ENCODE results near the gene PITPNM3. TPM values are rescaled to one million over a fixed set of nuclear protein-coding genes. Genes with fewer than 3 reads are reported as not detected.

The PITPNM3 gene
- total RNA-seq, 1 donor from 2014 or later: 4.3 TPM

DNA sequence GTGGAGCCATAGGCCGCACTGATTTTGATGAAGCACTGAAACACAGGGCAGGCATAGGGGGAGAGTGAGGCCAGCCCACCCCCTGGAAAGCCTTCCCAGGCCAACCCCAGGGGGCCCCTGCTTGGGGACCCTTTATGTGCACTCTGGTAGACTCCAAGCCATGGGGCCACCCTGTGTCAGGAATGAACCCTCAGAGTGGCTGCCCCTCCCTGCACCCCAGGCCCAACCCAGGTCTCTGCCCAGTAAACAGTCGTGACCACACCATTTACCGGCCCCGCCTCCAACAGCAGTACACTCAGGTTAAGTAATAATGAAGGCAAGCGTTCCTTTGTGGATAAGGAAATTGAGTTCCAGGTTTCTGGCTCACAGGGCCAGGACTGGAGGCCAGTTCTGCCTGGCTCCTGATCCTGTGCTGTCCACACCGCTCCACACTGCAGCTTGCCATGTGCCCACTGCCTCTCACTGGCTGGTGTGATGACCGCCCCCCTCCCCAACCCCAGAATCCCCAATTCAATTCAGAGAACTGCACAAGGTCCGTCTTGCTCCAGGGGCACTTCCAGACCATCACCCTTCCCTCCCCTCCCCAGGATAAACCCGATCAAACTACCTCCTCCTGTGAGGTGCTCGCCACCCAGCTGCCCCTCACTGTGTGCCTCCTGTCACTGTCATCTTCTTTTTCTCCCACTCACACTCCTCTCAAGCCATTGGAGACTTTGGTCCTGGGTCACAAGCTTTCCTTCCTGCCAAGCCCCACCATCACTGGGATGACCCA, 98.5 kb downstream of the PITPNM3 start:
- DNase-seq (ENCODE audit: low spot score) (no peak), ATAC-seq (peak; percentile 45)
- intact Hi-C loops (cut with DNase I): no loop called here

DNA sequence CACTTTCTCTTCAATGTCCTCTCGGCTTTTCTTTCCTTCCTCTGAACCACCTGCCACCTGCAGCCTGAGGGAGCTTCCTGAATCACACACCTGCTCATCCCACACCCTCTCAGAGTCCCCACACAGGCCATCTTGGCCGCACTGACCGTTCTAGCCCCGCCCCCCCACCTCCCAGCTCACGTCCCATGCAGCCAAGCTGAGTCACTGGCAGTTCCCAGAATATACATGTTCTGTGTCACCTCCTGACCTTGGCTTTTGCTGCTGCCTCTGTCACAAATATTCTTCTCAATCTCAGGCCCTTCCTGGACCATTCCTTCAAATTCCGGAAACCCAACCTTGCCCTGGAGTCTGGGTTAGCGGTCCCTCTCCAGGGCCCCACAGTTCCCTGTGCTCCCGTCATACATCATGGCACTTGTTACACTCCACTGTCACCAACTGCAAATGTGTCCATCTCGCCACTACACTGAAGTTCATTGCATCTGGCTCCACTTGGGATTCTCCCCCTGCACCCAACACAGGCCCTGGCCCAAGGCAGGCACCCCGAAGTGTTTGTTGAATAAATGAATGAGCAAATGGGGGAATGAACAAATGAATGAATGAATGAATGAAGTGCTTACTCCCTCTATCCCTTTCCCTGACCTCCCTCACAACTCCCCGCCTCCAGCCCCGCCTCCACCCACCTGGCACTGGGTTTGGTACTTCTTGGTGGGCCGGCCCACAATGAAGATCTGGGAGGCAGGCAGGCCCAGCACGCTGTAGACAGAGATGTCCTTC, 99.3 kb downstream of the PITPNM3 start:
- ATAC-seq (no peak), DNase-seq (ENCODE audit: low spot score) (no peak)
- intact Hi-C loops (cut with DNase I): no loop called here

DNA sequence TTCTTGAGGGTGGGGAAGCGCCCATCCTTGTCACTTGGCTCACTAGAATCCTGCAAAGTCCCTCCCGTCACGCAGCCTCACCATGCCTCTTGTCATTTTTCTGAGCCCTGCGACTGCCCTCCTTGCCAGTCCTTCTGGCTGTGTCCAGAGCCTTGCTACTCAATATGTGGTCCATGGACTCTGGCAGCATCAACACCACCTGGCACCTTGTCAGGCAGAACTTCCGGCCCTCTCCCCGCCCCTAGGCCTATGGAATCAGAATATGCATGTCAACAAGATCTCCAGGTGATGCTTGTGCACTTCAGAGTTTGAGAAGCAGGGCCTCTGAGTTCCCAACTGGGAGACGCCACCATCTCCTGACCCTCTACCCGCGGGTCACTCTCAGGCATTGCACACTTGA, 100.0 kb downstream of the PITPNM3 start:
- intact Hi-C loops (cut with DNase I): no loop called here
- ATAC-seq (no peak), DNase-seq (ENCODE audit: low spot score) (no peak)

DNA sequence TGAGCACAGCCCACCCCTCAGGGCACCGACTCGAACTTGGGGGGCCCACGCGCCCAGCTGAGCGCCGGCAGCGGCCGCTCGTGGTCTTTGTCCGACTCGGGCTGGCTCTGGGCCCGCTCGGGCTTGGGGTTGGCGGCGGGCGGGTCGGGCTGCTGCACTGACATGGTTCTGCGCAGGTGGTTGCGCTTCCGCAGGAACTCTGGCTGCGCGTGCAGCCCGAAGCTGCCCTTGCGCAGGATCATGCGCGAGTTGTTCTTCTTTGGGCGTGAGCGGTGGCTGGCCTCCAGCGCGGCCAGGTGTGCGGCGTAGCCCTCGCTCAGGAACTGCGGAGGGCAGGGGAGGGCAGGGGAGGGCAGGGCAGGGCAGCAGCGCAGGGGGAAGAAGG, 101.0 kb downstream of the PITPNM3 start:
- ATAC-seq: peak; percentile 82

DNA sequence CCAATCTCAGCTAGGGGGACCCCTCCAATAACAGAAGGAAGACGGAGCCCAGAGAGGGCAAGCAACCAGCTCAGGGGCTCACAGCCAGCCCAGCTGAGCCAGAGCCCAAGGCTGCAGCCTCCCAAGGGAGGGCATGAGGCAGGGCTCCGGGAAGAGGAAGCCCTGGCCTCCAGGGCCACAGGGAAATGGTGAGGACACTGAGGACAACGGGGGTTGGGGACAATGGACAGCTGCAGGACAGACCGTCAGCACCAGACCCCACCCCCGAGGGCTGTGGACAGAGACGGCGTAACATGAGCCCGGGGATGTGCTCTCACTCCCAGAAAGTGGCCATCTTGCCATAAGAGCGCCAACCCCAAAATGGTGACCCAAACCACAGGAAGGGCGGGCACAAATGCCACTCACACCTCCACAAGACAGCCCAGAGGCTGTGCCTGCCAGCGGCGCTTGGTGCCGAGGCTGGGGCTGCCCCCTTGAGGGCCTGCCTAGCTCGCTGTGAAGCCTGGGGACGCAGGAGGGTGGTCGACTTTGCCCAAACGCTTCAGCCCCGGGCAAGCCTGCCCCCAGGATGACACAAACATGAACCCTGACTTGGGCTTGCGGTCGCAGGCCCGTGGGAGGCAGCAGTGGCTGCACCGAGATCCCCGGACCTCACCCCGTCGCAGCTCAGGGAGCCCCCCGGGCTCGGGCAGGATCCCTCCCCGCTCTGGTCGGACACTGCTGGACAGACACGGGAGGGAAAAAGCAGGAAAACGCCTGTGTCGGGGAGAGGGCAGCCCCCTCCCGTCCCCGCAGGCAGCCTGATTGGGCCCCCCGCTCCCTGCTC, 101.6 kb downstream of the PITPNM3 start:
- ATAC-seq: no peak
- intact Hi-C loops (cut with DNase I): no loop called here
- no peak for DNase-seq (ENCODE audit: low spot score)

More for the DNA sequence above, 101.0 kb downstream of the PITPNM3 start:
- intact Hi-C loops (cut with DNase I): no loop called here
- no peak for DNase-seq (ENCODE audit: low spot score)

DNA sequence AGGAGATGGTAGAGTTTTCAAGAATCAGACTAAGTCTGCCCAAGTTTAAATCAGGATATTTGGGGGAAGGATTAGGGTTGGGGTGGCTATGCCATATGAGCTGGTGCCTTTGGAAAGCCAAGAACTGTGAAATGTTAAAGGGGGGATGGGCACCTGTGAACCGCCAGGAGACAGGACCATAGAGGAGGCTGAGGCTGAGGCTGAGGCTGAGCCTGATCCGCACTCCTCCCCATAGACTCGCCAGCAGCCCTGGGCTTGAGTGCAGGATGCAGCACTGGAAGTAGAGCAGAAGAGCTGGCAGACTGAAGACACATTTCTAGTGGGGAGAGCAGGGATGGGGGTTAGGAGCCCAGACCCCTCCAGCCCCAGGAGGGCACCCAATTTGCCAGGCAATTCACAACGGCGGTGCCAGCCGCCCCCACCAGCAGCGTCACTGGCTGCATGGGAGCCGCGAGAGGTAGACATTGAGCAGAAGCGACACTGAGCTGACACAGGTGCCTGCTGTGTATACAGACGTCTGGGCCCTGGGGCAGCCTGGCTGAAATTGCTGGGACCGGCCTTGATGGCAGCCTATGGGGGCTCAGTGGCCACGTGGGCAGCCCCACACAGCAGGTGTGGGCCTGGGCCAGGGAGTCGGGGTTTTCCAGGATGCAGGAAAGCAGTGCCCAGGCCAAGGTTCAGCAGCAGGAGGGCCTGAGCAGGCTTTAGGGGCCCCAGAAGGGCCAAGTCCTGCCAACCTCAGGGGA, 102.9 kb downstream of the PITPNM3 start:
- no peak for ATAC-seq
- intact Hi-C loops (cut with DNase I): no loop called here
- DNase-seq (ENCODE audit: low spot score): no peak

DNA sequence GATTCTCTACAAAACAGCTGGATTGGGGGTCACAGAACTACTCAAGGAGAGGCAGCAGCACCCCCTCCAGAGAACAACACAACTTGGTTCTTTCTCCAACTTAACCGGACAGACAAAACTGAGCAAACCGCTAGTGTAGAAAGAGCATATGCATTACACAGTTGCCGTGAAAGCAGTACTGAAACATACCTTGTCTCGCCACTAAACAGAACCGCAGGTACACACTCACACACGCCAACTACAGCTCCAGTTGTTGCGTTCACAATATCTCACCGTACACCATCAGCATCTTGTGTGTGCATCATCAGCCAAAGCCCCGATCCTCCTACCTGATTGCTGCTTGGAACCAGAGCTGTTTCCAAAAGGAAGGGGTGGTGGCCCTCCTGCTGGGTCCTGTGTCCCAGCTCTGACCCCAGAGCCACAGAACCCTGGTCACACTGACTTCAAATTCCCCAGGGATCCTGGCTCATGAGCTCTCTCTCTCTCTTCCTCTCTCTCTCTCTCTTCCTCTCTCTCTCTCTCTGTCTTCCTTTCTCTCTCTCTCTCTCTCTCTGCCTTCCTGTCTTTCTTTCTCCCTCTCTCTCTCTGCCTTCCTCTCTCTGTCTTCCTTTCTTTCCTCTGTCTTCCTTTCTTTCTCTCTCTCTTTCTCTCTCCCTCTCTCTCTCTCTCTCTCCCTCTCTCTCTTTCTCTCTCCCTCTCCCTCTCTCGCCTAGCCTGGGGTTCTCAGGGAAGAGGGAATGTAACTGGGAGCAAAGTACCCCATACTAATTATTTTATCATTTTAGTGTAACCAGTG, 103.7 kb downstream of the PITPNM3 start:
- intact Hi-C loops (cut with DNase I): no loop called here
- ATAC-seq (no peak), DNase-seq (ENCODE audit: low spot score) (no peak)

DNA sequence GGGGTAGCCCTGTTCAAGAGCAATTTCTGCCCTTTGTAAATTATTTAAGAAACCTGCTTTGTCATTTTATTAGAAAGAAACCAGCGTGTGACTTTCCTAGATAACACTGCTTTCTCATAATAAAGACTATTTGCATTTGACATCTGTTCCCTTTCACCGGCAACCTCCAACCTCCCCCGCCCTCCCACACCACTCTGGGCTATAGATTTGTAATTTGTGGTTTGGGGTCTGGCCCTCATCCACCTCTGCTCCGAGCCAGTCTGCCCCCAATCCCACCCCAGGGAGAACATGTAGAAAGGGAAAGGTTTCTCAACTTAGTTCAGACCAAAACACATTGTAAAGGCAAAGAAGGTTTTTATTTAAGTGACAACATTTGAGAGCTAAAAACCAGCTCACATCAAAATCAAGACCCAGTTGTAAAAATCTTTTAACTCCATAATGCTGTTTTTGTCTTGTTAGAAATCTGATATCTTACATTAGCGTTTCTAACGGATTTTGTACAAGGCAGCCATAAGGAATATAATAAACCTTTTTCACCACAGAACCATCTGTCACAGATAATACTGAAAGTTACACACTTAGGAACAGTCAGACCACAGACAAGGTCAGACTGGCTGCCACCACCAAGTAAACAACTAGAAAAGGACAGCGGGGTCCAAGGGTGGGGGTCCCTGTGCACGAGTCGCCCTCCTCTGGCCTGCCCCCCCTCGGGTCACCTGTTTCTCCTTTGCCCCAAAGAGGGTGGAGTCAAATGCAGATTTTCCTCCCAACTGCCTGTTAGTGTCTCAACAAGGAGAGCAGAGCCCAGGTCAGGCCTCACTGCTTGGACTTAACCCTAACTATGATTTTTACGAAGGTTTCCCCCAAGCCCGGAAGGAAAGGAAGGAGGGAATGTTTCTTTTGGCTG, 105.2 kb downstream of the PITPNM3 start:
- ATAC-seq: peak; percentile 33
- no peak for DNase-seq (ENCODE audit: low spot score)
- intact Hi-C loops (cut with DNase I): no loop called here

DNA sequence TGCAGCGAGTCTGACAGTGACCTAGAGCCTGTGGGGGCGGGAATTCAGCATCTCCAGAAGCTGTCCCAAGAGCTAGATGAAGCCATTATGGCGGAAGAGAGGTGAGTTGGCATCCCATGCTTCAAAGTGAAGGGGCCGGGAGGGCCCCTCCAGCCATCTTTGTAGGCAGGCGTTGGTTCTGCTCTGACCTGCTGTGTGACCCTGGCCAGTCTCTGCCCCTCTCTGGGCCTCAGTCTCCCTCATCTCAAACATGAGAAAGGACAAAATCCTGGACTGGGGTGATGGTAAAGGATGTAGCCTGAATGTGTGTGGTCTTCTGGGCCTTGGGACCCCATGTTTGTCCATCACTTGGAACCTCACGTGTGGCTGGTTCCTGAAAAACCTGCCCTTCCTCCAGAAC, 107.0 kb downstream of the PITPNM3 start:
- no peak for DNase-seq (ENCODE audit: low spot score)
- intact Hi-C loops (cut with DNase I): no loop called here
- no peak for ATAC-seq

DNA sequence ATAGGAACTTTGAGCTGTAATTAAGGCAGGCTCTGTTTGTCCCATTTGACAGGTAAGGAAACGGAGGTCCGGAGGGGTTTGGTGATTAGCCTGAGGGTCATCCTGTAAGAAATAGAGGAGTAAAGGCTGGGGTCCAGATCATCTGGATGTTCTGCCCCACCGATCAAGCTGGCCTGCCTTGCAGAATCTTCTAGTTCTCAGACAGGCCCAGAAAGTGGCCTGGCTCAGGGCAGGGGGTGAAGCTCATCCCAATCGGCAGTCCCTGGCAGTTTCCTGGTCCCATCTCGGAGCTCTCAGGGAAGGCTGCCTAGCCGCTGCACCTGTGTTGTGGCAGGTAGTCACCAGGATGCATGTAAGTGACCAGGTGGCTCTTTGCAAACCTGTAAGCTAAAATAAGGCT, 107.9 kb downstream of the PITPNM3 start:
- ATAC-seq: no peak
- no peak for DNase-seq (ENCODE audit: low spot score)
- intact Hi-C loops (cut with DNase I): no loop called here

DNA sequence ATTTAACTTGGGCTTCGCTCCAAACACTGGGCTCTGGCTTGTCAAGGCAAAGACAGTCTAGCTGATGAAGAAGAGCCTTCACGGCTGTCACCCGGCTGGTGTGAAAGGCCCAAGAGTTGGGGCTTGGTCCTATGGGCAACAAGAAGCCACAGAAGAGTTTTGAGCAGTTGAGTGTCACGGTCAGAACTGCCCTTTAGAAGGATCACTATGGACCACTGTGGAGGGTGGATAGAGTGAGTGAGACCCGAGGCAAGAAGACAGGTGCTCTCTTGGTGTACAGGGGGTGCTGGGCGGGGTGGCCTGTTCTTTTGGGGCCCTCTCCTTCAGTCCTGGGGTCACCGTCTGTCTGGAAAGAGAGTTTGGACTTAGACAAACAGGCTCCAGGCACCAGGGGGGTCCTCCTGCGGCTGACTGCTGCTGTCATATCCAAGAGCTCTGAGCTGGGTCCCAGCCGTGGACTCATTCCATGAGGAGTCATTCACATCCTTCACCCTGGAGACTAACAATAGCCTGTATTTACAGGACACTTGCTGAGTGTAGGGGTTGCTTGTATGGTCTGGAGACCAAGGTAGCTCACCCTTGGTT, 109.7 kb downstream of the PITPNM3 start:
- ATAC-seq (no peak), DNase-seq (ENCODE audit: low spot score) (no peak)
- intact Hi-C loops (cut with DNase I): no loop called here

DNA sequence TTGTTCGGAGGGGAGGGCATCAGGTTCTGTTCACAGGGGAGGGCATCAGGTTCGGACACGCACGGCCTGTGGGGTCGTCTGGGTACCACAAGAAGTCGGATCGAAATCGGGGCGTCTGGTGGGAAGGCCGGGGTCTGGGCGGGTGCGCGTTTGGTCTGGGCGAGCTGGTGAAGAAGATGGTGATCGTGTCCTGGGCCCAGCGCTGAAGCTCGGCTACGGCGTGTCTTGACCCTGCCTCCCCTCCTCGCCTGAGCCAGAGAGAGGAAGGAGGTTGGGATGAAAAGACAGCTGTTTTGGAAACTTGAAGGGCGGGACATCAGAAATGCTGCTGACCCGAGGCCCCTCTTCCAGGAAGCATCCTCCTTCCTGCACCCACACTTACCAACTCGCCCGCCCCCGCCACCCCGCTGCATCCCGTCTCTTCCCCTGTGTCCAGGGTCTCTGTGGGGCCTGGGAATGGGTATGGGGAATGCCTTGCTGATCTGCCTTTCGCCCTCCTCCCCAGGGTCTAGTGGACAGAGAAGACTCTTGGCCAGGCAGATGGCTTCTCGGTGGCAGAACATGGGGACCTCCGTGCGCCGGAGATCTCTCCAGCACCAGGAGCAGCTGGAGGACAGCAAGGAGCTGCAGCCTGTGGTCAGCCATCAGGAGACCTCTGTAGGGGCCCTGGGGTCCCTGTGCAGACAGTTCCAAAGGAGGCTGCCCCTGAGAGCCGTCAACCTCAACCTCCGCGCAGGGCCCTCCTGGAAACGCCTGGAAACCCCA, 111.6 kb downstream of the PITPNM3 start:
- intact Hi-C loops (cut with DNase I): no loop called here
- no peak for DNase-seq (ENCODE audit: low spot score)
- no peak for ATAC-seq

DNA sequence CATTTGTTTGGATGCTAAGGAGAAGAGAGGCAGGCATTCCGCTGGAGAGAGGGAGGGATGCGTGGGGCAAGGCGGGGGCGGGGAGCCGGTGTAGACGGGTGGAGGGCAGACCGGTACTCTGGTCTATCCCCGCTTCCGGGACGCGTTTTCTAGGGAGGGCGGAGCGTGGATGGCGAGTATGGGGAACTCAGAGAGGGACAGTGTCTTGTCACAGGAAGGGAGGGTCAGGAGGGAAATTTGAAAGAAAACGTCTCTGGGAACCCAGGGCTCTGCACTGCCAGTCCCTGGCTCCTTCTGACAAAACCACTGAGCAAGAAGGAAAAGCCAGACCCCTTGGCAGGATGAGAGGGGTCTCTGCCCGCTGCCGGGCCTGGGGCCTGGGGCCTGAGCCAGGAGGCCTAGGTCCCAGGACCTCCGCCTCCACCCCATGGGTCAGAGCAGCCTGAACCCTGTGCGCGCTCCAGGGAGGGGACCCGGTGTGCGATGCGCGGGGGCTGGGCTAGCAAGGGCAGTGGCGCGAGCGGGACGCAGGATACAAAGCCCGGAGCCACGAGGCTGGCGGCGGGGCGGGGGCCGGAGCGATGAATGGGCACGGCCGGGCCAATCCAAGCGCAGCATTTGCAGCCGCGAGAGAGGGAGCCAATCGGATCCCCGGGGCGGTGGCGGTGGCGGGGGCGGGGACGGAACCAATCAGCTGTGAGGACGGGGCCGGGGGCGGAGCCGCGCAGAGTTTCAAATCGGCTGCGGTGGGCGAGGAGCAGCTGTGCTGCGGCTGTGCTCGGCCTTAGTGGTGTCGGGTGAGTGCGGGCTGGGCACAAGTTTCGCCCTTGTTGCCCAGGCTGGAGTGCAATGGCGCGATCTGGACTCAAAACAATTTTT, 112.4 kb downstream of the PITPNM3 start, which contains the start of gene PIMREG:
Gene PIMREG (plus strand): TSS at position 764 of the 879 bp plus-strand sequence. CDS start 656 bp downstream, outside the sequence.
- ATAC-seq (peak; percentile 99), DNase-seq (ENCODE audit: low spot score) (peak; percentile 95)
- intact Hi-C loops (cut with DNase I): no loop called here

DNA sequence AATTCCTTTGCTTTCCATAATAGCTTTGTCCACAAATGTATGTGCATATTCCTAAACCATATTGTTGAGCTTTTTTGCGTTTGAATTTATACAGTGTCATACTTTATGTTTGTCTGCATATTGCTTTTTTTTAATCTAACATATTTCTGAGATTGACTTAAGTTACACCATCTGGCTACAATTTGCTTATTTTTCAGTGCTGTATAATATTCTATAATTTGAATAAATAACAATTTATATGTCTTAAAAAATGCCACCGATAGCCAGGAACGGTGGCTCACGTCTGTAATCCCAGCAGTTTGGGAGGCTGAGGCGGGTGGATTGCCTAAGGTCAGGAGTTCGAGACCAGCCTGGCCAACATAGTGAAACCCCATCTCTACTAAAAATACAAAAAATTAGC, 113.6 kb downstream of the PITPNM3 start:
- intact Hi-C loops (cut with DNase I): no loop called here
- DNase-seq (ENCODE audit: low spot score) (no peak), ATAC-seq (no peak)

DNA sequence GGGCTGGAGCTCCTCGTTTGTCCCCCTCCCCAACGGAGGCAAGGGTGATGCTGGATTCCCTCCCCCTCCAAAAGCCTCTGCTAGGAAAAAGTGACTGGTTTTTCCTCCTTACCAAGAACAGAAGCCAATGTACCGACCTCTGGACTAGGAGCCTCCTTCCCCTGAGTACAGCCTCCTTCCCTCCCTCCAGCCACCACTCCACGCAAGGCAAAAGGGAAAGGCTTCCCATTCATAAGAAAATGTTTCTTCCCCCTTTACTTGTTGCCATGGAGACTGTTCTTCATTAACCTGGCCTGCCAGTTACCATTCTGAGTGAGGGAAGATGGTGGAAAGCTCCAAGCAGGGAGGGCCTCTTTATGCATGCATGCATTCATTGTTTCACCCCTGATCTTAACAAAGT, 116.4 kb downstream of the PITPNM3 start:
- no peak for ATAC-seq
- intact Hi-C loops (cut with DNase I): no loop called here

More for the DNA sequence above, 116.4 kb downstream of the PITPNM3 start:
- DNase-seq (ENCODE audit: low spot score): no peak
